Uterine smooth muscle cell (primary cell): ENCODE results near the gene KLHDC2. TPM values are rescaled to one million over a fixed set of nuclear protein-coding genes. Genes with fewer than 3 reads are reported as not detected.

Source experiments
- total RNA-seq: library from RNA; depleted of rRNA; stranded (reverse); fragments of >200 nt; gene quantifications from 2 replicates; pipeline ENCODE4 v1.2.3, GENCODE V29; 2014

Gene KLHDC2
- total RNA-seq, result 78.0 and 84.0 TPM in 2 replicates

GRCh38 chr14:49767571-49768300 is at the start of gene KLHDC2:
TSS of gene KLHDC2 (plus strand) at chr14:49768153. CDS start at chr14:49768469, 316 bp downstream.

Other genes starting within 250 kb of the KLHDC2 start
- 1,245 and 1,316 TPM in 2 replicates for gene RPS29, start 181.8 kb upstream of the KLHDC2 start, total RNA-seq
- gene LRR1, start 169.2 kb upstream of the KLHDC2 start, total RNA-seq, result 13.7 and 45.5 TPM in 2 replicates
- 240 and 273 TPM in 2 replicates for gene RPL36AL, start 147.5 kb upstream of the KLHDC2 start, total RNA-seq
- 104 and 106 TPM in 2 replicates for gene MGAT2, start 147.4 kb upstream of the KLHDC2 start, total RNA-seq
- gene DNAAF2, start 132.9 kb upstream of the KLHDC2 start, total RNA-seq, result 9.7 and 11.1 TPM in 2 replicates
- gene POLE2, start 79.9 kb upstream of the KLHDC2 start, total RNA-seq, result 12.5 and 33.3 TPM in 2 replicates
- gene KLHDC1, start 75.0 kb upstream of the KLHDC2 start, total RNA-seq, result 3.0 and 3.3 TPM in 2 replicates
- 53.3 and 55.7 TPM in 2 replicates for gene NEMF, start 84.6 kb downstream of the KLHDC2 start, total RNA-seq
- 59.4 and 85.5 TPM in 2 replicates for gene ARF6, start 124.9 kb downstream of the KLHDC2 start, total RNA-seq